GM18519 (cell line): ENCODE results near the gene EEF1A2.

ENCODE experiments used
- ATAC-seq: cut with Tn5 transposase; IDR thresholded peaks from one replicate; pipeline ENCODE4 v1.9.1; 2021; ENCODE audit warnings: mild to moderate bottlenecking, moderate library complexity; ENCODE audit not compliant: unreplicated experiment, low FRiP score

The EEF1A2 gene

DNA sequence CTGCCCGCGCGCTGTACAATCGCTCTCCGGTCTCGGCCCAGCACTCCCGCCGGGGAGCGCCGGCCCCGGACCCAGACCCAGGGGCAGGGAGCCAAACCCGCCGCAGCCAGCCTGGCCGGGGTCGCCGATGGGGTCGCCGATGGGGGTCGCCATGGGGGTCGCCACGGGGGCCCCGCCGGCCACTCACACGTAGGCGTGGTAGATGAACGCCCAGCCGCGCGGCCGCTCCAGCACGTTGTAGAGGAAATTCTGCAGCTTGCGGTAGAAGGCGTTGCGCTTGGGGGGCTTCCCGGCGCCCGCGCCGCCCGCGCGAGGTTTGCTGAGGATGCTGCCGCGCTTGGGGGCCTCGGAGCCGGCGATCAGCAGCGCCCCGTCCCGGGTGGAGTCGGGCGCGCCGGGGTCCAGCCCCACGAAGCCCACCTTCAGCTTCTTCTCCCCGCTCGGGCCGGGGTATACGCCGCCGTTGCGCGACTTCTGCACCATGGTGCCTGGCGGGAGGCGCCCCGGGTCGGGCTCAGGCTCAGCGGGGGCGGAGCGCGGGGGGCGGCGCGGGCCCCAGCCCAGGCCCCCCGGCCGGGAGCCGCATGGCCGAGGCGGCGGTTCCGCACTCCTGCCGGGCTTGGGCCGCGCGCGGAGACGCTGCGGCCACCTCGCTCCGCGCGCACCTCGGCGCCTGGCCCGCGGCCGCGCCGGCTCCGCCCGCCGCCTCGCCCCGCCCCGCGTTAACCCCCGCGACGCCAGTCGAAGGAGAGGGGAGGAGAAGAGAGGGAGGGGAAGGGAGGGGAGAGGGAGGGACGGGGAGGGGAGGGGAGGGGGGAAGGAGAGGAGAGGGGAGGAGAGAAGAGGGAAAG is 26.7 kb downstream of the EEF1A2 start, which contains the start of gene KCNQ2:
Gene KCNQ2, minus strand, starts transcription at position 675 of the 851 bp plus-strand sequence. Its CDS starts 192 bp downstream, at position 483.
- ATAC-seq = no peak

DNA sequence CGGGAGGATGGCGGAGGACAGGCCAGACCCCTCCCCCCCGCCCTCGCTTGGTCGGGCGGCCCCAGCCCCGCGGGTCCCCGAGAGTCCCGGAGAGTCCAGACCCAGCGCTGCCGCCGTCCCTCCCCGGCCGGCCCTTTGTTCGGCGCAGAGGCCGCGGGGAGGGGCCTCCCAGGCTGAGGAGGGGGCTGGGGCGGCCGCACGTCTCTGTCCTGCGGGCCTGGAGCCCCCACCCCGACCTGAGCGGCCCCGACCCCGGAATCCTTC is 27.2 kb downstream of the EEF1A2 start:
- ATAC-seq = no peak

DNA sequence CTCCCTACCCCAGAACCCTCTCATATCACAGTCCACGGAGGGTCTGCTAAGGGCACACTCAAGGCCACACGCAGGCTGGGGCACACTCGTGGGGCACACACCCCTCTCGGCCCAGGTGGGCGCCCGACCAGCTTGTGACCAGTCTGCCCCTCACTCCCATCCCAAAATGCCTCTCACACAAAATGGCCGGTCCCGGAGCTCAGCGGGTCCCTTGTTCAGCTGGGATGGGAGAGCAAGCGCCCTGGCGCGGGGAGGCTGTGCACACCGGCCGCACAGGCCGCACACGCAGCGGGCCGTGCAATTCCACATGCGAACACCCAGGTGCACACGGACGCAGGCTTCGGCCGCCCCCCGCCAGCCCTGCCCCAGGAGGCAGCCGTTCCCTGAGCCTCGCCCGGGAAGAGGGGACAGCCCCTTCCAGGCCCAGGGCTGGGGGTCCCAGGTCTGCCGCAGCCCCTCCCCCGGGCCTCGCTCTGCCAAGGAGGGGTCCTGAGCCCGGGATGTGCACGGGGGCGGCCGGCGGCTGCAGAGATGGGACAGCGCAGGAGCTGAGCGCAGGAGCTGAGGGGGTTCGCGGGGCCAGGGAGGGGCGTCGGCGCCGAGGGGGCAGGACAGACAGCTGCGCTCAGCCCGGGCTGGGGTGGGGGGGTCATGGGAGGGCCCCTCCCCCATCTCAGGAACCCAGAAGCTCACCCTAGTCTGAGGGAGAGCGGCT is 27.7 kb downstream of the EEF1A2 start:
- ATAC-seq = no peak

DNA sequence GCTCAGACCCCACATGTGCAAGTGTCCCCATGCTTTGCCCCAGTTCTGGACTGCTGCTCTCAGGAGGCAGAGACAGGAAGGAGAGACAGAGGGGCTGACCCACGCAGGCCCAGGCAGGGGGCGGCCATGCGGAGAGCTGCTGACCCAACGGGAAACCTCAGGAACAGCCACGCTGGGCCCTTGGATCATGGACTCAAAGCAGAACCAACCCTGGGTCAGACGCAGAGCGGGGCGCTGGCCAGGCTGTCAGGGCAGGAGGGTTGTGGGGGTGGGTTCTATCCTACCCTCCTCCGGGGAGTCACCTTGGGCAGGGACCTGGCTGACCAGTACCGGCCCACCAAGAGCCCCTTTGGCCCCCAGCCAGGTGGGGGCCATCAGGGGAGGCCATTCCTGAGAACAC is 28.5 kb downstream of the EEF1A2 start:
- ATAC-seq = no peak

DNA sequence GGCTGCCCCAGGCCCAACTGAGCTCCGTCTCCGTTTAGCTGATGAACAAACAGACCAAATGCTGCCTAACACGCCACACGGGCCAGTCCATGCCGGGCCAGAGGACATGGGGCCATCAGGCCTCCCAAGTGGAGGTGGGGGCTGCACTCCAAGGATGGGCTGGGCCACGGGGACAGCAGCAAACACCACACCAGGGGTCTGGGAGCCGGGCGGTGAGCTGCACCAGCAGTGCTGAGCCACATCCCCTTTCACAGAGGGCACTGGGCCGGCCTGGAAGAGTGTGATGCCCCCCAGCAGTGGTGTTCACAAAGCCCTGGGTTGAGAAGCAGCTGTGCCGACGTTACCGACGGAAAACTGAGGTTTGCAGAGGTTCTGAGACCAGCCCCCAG is 29.2 kb downstream of the EEF1A2 start:
- ATAC-seq = no peak

DNA sequence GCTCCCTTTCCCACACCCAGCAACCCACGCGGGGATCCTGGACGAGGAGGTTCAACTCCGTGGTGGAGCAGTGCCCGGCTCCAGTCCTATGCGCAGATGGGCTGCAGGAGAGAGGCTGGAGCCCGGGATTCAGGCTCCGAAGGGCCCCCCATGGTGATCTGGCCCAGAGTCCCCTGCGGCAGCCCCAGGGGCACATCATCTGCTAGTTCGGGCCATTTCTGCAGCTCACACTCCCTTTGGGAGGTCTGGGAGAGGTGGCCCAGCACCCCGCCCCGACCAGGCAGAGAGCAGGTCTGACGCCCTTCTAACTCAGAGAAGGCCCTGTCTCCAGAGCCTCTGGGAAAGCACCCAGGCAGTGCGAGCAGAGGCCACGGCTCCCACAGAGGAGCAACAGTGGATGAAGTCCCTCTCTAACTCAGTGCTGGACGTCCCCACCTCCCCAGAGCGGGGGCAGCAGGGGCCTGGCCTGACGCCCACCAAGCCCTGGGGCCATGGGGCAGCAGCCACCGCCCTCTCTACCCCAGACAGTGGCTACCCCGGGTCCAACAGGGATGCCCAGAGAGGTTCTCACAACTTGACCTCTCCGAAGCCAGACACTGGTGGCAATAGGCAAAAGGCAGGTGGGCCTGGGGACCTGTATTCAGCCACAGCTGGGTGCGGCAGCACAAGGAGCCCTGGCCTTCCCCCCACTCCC is 29.7 kb downstream of the EEF1A2 start:
- ATAC-seq = no peak

DNA sequence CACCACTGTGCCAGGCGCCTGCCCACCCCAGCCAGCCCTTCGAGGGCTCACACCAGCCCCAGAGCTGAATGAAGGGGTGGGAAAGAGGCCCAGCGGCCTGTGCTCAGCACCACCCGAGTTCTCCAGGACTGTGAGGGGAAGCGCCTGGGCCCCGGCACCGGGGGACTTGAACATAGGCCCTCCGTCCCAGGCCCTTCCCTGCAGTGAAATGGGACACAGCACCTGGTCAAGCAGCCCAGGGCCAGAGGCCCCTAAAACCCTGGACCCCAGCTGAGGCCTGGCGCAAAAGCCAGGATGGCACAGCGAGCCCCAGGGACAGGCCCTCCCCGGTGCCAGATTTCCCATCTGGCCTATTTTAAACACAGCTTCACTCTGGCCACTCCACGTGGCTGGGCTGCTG is 30.5 kb downstream of the EEF1A2 start:
- ATAC-seq = no peak

DNA sequence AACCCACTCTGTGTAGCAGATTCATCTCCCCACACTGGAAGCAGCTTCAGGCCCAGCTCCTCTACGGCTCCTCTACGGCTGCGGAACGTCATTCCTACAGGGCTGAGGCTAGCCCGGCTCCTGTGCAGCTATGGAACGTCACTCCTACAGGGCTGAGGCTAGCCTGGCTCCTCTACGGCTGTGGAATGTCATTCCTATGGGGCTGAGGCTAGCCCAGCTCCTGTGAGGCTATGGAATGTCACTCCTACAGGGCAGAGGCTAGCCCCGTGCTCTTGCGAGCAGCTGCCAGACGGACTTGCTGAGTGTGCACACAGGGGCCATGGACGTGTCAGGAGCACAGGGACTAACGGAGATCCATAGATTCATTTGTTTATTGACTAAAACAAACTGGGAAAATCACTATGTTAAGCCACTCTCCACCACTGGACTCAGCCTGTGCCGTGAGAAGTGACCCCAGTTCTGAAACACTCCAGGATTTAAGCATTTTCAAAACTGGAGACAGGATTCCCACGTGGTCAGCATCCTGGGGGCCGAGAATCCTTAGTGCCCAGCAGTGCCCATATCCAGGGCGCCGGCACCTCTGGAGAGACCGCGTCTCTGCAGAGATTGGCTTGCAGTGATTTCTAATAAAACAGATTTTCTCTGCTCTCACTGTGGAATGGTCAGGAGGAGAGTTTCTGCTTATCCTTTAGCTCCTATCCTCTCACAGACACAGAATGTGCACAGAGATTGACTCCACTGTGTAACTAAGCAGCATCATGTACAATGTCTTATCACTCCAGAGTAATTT is 31.4 kb downstream of the EEF1A2 start:
- ATAC-seq = no peak

DNA sequence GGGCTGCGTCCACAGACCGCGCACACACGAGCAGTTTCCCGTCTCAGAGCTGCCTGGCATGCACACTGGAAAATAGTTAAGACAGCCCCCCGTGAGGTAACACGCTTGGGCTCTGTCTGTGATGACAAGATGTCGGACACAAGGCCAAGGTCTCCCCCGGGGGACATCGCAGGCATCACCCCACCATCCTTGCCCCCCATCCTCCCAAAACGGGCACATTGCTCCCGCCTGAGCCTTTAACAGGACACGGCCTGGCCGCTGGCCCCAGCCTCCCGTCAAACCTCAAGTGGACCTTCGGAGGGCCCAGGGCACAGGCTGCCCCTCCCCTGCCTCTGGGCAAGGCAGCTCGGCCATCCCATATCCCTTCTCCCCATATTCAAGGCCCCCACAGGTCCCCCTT is 32.0 kb downstream of the EEF1A2 start:
- ATAC-seq = no peak

DNA sequence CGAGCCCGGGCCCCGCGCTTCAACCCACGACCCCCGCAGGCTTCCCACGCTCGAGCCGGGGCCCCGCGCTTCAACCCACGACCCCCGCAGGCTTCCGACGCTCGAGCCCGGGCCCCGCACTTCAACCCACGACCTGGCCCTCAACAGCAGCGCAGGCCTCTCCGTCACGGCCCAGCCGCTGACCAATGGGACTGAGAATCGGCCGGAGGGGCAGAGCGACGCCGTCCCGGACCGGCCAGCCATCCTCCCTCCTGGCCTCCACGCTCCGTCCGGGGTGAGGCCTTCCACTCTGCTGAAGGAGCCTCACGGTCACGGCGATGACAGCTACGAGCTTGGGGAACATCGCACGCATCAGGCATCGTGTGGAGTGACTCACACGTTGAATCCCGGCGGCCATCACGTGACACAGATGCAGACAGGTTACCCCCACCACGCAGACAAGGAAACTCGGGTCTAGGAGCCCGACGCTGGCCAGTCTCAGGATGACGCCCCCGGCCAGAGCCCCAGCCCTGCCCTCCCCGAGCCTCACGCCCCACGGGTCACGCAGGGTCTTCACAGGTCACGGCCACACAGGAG is 32.5 kb downstream of the EEF1A2 start:
- no peak for ATAC-seq

DNA sequence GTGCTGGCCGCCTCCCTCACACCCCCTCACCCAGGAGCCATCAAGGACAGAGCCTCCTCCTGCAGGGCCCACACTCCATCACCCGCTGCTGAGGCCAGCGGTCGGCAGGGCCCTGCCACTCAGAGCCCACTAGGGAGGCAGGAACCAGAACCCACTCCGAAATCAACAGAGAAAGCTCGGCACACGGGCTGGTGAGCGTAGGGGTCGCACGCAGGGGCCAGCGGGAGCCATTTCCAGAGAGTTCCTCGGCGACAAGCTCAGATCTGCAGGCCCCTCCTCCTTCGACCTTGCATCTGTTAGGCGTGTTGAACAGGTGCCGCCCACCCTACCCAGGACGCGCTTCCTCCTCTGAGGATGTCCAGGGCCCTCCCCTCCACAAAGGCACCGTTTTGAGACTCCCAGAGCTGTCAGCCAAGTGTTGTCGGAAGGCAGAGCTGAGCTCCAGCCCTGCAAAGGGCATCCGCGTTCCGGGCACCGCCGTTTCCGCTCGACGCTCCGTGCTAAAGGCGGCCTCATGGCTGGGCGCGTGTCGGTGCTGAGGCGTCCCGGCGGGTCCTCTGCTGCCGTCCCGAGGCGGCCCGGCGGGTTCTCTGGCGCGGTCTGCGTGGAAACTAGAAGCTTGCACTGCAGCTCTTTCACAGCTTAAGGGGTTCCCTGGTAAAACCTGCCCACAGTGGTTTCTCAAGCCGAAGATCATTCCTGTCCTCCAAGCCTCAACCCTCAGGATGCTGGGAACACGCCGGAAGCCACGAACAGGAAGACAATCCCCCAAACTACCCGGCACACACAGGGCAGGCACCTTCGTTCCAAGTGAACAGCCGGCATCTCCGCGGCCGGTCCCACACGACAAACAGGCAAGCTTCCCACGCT is 33.3 kb downstream of the EEF1A2 start:
- no peak for ATAC-seq

DNA sequence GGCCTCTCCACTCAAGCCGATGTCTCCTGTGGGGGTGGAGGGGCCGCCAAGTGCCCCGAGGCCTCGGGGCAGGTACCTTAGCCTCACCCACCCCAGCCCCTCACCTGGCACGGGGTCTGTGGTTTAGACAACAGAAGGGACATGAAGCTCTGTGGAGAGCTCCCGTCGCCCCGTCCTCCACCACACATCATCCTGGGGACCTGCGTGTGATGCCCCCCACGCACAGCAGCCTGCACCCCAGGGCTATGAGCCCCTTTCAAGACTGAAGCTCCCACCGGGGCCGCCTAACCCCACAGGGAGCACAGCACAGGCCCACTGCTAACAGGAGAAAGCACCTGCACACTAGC is 34.6 kb downstream of the EEF1A2 start:
- no peak for ATAC-seq

DNA sequence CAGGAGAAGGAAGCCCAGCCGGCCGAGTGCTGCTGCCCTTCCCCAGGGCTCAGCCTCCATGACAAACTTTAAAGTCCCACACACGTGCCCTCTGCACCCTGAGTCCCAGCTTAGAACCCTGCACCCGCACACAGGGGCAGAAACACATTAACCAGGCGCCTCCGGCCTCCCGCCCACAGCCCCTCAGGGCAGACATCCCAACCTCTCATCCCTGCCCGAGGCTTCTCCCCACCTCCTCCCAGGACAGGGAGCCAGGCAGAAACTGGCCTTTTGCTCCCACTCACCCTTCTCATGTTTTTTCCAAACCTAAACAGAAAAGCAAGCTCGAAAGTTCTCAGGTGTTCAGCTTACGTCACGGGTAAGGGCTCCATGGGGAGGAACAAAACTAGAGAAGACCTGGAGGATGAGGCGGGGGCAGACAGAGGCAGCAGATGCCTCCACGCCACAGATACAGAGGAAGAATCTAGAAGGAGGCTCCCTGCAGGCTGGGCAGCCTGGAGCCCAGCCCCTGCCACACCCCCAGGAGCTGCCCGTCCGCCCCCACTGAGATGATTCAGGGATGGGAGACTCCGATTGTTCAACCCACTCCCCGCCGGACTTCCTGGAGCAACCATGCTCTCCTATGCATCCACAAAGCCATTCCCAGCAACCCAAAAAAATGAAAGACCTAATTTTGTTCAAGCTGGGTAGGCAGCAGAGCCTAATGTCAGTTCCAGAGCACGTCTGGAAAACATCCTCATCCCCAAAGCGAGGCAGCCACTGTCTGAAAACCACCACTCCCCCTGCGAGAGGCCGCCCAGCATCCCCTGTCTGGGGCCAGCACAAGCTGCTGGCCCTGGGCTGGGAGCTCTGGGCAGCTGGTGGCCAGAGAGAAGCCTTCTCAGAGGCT is 35.2 kb downstream of the EEF1A2 start:
- ATAC-seq = no peak

DNA sequence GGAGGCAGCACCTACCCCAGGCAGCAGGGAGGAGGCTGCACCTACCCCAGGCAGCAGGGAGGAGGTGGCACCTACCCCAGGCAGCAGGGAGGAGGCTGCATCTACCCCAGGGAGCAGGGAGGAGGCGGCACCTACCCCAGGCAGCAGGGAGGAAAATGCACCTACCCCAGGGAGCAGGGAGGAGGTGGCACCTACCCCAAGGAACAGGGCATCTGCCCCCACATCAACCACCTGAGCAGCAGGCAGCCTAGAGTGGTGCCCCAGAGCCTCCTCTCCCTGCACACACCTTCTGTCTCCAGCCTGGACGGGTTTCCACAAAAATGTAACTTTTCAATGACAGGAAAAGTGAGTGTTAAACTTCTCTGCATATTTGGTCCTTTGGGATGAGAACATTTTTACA is 36.6 kb downstream of the EEF1A2 start:
- no peak for ATAC-seq

DNA sequence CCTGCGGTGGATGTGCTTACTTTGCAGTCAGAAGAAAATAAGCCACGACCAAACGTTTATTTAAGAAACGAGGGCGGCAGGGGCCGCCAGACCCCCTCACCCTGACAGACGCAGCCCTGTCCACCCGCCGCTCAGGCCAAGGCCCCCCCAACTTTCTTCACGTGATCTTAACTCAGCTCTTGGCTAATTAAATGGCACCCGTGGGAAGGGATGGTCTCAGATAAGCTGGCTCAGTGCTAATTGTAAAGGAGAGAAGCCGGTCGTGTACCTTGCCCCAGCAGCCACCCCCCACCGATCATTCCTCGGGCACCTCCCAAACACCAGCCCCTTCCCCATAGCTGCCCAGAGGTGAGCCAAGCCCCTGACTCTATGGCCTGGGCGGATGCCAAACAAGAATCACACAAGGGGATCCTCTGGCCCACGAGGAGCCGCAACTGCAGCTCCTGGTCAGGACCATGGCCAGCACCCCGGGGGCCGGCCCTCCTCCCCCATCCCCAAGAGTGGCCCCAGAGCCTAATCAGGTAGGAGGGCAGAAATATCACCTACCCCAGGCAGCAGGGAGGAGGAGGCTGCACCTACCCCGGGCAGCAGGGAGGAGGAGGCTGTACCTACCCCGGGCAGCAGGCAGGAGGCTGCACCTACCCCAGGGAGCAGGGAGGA is 37.6 kb downstream of the EEF1A2 start:
- ATAC-seq = no peak

DNA sequence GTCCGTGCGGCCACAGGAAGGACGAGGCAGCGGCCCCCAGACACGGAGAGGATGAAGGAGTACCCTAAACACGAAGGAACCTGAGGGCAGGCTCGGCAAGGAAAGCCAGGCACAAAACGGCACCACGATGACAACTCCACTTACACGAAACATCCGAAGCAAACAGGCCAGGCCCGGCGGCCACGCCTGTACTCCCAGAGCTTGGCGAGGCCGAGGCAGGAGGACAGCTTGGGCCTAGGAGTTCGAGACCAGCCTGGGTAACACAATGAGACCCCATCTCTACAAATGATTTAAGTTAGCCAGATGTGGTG is 39.9 kb downstream of the EEF1A2 start:
- ATAC-seq = no peak

DNA sequence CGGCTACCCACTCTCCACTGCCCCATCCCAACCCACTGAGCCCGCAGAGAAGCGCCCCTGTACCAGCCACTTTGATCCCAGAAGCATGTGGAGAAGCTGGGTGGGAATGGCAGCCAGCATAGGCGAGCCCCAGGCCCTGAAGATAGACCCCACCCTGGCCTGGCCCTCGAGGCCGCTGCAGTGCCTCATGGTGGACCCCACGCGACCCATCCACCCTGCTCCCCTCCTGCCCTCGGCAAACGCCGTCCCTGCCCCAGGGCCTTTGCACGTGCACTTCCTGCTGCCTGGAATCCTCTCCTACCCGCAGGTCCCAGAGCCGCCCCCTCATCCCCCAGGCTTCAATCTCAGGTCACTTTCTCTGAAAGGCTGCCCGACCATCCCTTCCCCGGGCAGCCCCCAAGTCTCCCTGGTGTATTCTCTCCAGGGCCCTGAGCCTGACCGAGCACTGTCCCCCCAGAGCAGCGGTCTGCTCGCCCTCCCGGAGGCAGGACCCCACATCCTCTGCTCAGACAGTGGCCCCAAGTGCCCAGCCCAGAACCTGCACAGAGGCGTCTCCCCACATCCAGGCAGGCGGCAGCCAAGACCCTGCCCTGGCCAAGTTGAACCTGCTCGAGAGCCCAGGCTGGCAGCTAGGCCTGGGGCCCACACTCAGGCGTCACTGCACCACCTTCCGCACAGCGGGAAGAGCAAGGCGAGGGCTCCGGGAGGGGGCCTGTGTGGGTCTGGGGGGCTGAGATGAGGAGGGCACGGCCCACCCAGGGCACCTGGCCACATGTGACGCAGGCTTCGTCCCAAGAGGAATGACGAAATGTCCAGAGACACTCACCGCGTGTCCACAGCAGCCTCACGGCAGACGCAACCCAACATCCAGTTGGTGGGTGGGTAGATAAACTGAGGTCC is 40.5 kb downstream of the EEF1A2 start:
- no peak for ATAC-seq
